Central memory CD8-positive, alpha-beta T cell (primary cell): ENCODE results near the gene PRICKLE4.
"Not testable (repeated sequence)": the region's sequence is repeated elsewhere in the genome, so short reads cannot be mapped to it uniquely, and the experiment has no call there.

Experiments used
- ATAC-seq: fragments of 150-1000 bp; cut with Tn5 transposase; replicated peaks from 2 replicates; pipeline ENCODE4 v1.10.0; 2022; ENCODE audit warnings: mild to moderate bottlenecking, moderate FRiP score, moderate number of reproducible peaks; ENCODE audit not compliant: poor library complexity, severe bottlenecking; ENCODE audit errors: extremely low read depth
- DNase-seq, 2 donors: peaks; one replicate each; pipeline ENCODE4 v3.0.0; 2021; ENCODE audit warnings: low spot score in 2 of 2
- H3K27ac Mint-ChIP-seq: one replicate; pipeline ENCODE4 v1.8.0; 2022; ENCODE audit warnings: low read depth, mild to moderate bottlenecking, moderate library complexity, mixed read lengths
- H3K27me3 Mint-ChIP-seq: one replicate; pipeline ENCODE4 v1.8.0; 2022; ENCODE audit warnings: mixed read lengths
- H3K36me3 Mint-ChIP-seq: one replicate; pipeline ENCODE4 v1.8.0; 2022; ENCODE audit warnings: mild to moderate bottlenecking, moderate library complexity, mixed read lengths; ENCODE audit not compliant: insufficient read depth
- H3K4me1 Mint-ChIP-seq: one replicate; pipeline ENCODE4 v1.8.0; 2022; ENCODE audit warnings: mixed read lengths
- H3K4me3 Mint-ChIP-seq: one replicate; pipeline ENCODE4 v1.8.0; 2022; ENCODE audit warnings: mild to moderate bottlenecking, moderate library complexity, mixed read lengths
- H3K9me3 Mint-ChIP-seq: one replicate; pipeline ENCODE4 v1.8.0; 2022; ENCODE audit warnings: mixed read lengths

The PRICKLE4 gene

GRCh38 chr6:41750374-41750773 lies 30.2 kb upstream of the PRICKLE4 start:
- Mint-ChIP-seq H3K36me3 (peaks cover 3% of the 10 kb centered on the region), H3K4me1 (no peaks in the 10 kb centered on the region), H3K27me3 (no peaks in the 10 kb centered on the region), H3K27ac (no peak overlapping the region), H3K9me3 (no peaks in the 10 kb centered on the region), H3K4me3 (no peak overlapping the region)
- DNase-seq (no peak), ATAC-seq (no peak)

GRCh38 chr6:41755895-41756294 lies 24.7 kb upstream of the PRICKLE4 start:
- H3K4me3 Mint-ChIP-seq = no peak overlapping the region
- DNase-seq (no peak), ATAC-seq (no peak)
- no peaks in the 10 kb centered on the region for H3K36me3 Mint-ChIP-seq
- H3K27ac Mint-ChIP-seq = no peak overlapping the region
- H3K9me3 Mint-ChIP-seq = no peaks in the 10 kb centered on the region
- H3K27me3 Mint-ChIP-seq = no peaks in the 10 kb centered on the region
- H3K4me1 Mint-ChIP-seq = no peaks in the 10 kb centered on the region

DNA sequence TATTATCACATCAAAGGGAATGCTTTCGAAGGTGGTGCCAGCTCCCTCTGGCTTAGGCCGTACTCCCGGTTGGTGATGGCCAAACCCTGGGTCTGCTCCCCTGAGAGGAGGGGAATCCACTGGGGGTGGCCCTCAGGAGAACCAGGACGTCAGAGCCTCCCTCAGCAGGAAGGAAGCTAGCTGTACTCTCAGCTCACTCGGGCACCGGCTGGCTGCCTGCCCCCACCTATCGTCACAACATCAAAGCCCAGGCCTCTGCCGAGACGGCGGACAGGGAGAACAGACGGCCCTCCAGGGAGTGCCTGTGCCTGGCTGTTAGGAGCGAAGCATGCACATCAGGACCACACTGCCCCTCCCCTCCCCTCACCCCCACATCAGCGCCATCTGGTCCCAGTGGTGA lies 24.2 kb upstream of the PRICKLE4 start:
- no peaks in the 10 kb centered on the region for H3K4me1 Mint-ChIP-seq
- no peak overlapping the region for H3K27ac Mint-ChIP-seq
- DNase-seq (no peak), ATAC-seq (no peak)
- no peaks in the 10 kb centered on the region for H3K27me3 Mint-ChIP-seq
- no peaks in the 10 kb centered on the region for H3K36me3 Mint-ChIP-seq
- no peaks in the 10 kb centered on the region for H3K9me3 Mint-ChIP-seq
- no peak overlapping the region for H3K4me3 Mint-ChIP-seq

DNA sequence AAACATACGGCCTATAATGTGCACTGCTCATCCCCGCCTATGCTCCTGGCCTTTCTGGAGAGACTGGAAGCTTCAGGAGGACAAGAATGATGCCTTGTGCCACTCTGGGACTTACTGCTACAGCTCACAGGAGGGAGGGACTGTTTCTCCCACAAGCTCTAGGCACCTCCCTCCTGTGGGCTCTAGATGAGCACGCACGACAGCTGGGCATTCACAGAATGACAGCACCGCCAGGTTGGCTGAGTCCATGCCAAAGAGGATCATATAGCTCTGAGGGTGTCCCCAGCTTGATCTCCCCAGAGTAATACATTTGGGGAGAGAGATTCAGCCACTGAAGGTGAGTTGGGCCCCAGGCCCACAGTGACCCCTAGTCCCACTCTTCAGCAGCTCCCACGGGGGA lies 23.3 kb upstream of the PRICKLE4 start:
- Mint-ChIP-seq H3K36me3 (no peaks in the 10 kb centered on the region), H3K4me3 (no peak overlapping the region), H3K4me1 (no peaks in the 10 kb centered on the region), H3K27ac (no peak overlapping the region), H3K9me3 (no peaks in the 10 kb centered on the region), H3K27me3 (peaks cover under 1% of the 10 kb centered on the region)
- ATAC-seq = no peak
- DNase-seq = no peak

- DNase-seq = no peak
- Mint-ChIP-seq H3K4me1 (no peaks in the 10 kb centered on the region), H3K27ac (no peak overlapping the region), H3K36me3 (no peaks in the 10 kb centered on the region), H3K4me3 (no peak overlapping the region), H3K9me3 (no peaks in the 10 kb centered on the region), H3K27me3 (peaks cover 9% of the 10 kb centered on the region)
- ATAC-seq = no peak
Measured at GRCh38 chr6:41757931-41758640, 22.5 kb upstream of the PRICKLE4 start.

- DNase-seq (no peak), ATAC-seq (no peak)
- Mint-ChIP-seq H3K4me1 (no peaks in the 10 kb centered on the region), H3K27me3 (peaks cover 9% of the 10 kb centered on the region), H3K4me3 (no peak overlapping the region), H3K27ac (no peak overlapping the region), H3K36me3 (no peaks in the 10 kb centered on the region), H3K9me3 (no peaks in the 10 kb centered on the region)
Measured at GRCh38 chr6:41758641-41759035, 21.9 kb upstream of the PRICKLE4 start.

DNA sequence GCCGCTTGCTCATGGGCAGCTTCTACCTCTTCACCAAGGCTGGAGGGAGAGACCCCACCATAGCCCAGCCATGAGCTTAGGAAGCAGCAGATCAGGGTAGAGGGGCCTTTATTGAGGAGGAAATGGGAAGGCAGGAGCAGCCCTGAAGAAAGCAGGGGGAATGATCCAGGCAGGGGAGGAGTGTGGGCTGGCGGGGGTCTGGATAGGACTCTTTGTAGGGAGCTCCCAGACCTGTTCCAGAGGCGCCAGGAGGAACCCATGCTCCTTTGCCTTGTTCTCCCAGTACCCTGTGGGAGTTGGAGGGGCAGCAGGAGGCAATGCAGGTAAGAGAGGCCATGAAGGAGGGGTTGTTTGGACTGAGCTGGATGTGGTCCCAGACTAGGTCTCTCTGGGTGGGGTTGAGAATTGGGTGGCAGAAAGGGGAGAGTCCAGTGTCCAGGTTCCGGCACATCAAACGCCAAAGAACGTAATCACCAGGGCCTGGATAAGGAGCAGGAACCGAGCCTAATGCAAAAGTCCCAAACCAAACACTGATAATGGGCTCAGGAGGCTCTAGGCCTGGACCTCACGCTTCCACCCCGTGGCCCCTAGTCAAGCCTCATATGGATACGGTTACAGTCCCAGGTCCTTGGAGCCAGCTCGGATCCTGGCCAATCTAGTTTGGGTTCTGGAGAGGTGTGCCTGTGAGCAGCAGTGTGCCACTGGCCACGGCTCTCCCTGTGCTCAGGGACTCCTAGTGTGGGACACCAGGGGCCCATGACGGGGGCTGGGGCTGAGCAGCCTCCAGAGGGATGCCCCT lies 21.3 kb upstream of the PRICKLE4 start:
- Mint-ChIP-seq H3K27me3 (peaks cover 9% of the 10 kb centered on the region), H3K4me1 (no peaks in the 10 kb centered on the region), H3K36me3 (no peaks in the 10 kb centered on the region), H3K9me3 (no peaks in the 10 kb centered on the region), H3K4me3 (no peak overlapping the region), H3K27ac (no peak overlapping the region)
- DNase-seq (no peak), ATAC-seq (no peak)

- Mint-ChIP-seq H3K9me3 (no peaks in the 10 kb centered on the region), H3K27me3 (peaks cover 9% of the 10 kb centered on the region), H3K36me3 (no peaks in the 10 kb centered on the region), H3K4me3 (no peak overlapping the region), H3K4me1 (no peaks in the 10 kb centered on the region), H3K27ac (no peak overlapping the region)
- DNase-seq (no peak), ATAC-seq (no peak)
Measured at GRCh38 chr6:41759905-41760579, 20.5 kb upstream of the PRICKLE4 start.

DNA sequence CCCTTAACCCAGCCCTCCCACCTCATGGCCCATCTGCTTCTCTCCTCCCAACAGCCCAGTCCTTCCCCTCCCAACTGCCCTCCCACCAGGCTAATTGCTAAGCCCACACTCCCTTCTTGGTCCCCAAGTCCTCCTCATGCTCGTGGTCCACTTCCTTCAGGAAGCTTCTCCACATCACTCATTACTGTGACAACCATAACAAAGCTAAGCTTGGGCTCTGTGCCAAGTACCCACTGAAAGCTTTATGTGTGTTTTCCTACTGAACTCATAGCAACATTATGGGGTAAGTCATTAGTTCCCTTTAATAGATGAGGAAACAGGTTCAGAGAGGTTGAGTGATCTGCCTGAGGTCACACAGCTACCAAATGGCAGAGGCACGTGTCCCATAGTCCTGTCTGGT lies 17.1 kb upstream of the PRICKLE4 start:
- ATAC-seq (no peak), DNase-seq (no peak)
- Mint-ChIP-seq H3K27me3 (peaks cover 9% of the 10 kb centered on the region), H3K4me3 (no peak overlapping the region), H3K36me3 (no peaks in the 10 kb centered on the region), H3K4me1 (no peaks in the 10 kb centered on the region), H3K27ac (no peak overlapping the region), H3K9me3 (no peaks in the 10 kb centered on the region)

GRCh38 chr6:41766043-41766664 lies 14.4 kb upstream of the PRICKLE4 start:
- not testable (repeated sequence) for H3K4me3 Mint-ChIP-seq, DNase-seq, H3K27ac Mint-ChIP-seq, H3K4me1 Mint-ChIP-seq, H3K36me3 Mint-ChIP-seq, ATAC-seq, H3K9me3 Mint-ChIP-seq, H3K27me3 Mint-ChIP-seq

GRCh38 chr6:41767112-41767833 lies 13.3 kb upstream of the PRICKLE4 start:
- peaks cover 5% of the 10 kb centered on the region for H3K36me3 Mint-ChIP-seq
- H3K27ac Mint-ChIP-seq = no peak overlapping the region
- peaks cover 9% of the 10 kb centered on the region for H3K27me3 Mint-ChIP-seq
- H3K4me3 Mint-ChIP-seq = no peak overlapping the region
- ATAC-seq (no peak), DNase-seq (no peak)
- H3K9me3 Mint-ChIP-seq = no peaks in the 10 kb centered on the region
- no peaks in the 10 kb centered on the region for H3K4me1 Mint-ChIP-seq
